H1 (cell line): ENCODE measurements around the gene SLC35F3. TPM values are rescaled to one million over a fixed set of nuclear protein-coding genes. Genes with fewer than 3 reads are reported as not detected.
"Not testable (repeated sequence)": the region's sequence is repeated elsewhere in the genome, so short reads cannot be mapped to it uniquely, and the experiment has no call there.

Experiments used
- CTCF ChIA-PET: fragments of 300-600 bp; sonication (Branson Sonifier 250); formaldehyde crosslinking; loops from one replicate; lab custom pipeline; 2021; ENCODE audit not compliant: partially characterized antibody; lab: Charles Lee
- POLR2A ChIA-PET: fragments of 300-600 bp; sonication (Branson Sonifier 250); formaldehyde crosslinking; loops from one replicate; lab custom pipeline; 2021; ENCODE audit warnings: inconsistent platforms; ENCODE audit not compliant: partially characterized antibody; lab: Charles Lee
- DNase-seq, 2 experiments: peaks; one replicate each; pipeline versions ENCODE4 v3.0.0 to v3.0.0-alpha.2; 2010 to 2022; ENCODE audit warnings: low spot score in 2 of 2, low read depth in 1 of 2, mixed read lengths in 1 of 2
- FAIRE-seq: peaks from 2 replicates; lab custom pipeline; 2011; peaks lifted over from hg19 to GRCh38; lab: Jason Lieb, UNC
- H2AFZ ChIP-seq: 2 replicates; pipeline ENCODE4 v1.8.1; 2012; ENCODE audit warnings: low read length, inconsistent platforms
- H2AK5ac ChIP-seq: 2 replicates; pipeline ENCODE4 v1.6.1; 2013; ENCODE audit warnings: low read depth, low read length
- H2BK120ac ChIP-seq: replicated peaks from 2 replicates; pipeline ENCODE3; 2013; ENCODE audit warnings: low read depth, low read length, inconsistent platforms
- H2BK12ac ChIP-seq: 2 replicates; pipeline ENCODE4 v1.6.1; 2013; ENCODE audit warnings: low read depth, low read length
- H2BK15ac ChIP-seq: 2 replicates; pipeline ENCODE4 v1.6.1; 2013; ENCODE audit warnings: low read length
- H2BK20ac ChIP-seq: 2 replicates; pipeline ENCODE4 v1.6.1; 2013; ENCODE audit warnings: low read length
- H2BK5ac ChIP-seq: 2 replicates; pipeline ENCODE4 v1.6.1; 2013; ENCODE audit warnings: low read depth, low read length
- H3K14ac ChIP-seq: 2 replicates; pipeline ENCODE4 v1.6.1; 2013; ENCODE audit warnings: inconsistent platforms; ENCODE audit not compliant: insufficient read length
- H3K18ac ChIP-seq: 2 replicates; pipeline ENCODE4 v1.6.1; 2013; ENCODE audit warnings: low read length; ENCODE audit errors: extremely low read depth
- H3K23ac ChIP-seq: 2 replicates; pipeline ENCODE4 v1.6.1; 2013; ENCODE audit warnings: inconsistent platforms; ENCODE audit not compliant: insufficient read length
- H3K23me2 ChIP-seq: 2 replicates; pipeline ENCODE4 v1.6.1; 2013; ENCODE audit warnings: low read depth, low read length
- H3K27ac ChIP-seq: 2 replicates; pipeline ENCODE4 v1.6.1; 2011; ENCODE audit warnings: low read depth, low read length, inconsistent platforms
- H3K27me3 ChIP-seq, 4 experiments: replicated peaks in 1 of 4; 1 replicate in 1 of 4; 2 replicates in 3 of 4; pipeline versions ENCODE4 v1.6.1 to v1.8.1; 2011 to 2013; ENCODE audit warnings: low read length in 3 of 4, mild to moderate bottlenecking in 3 of 4, inconsistent platforms in 2 of 4, mixed read lengths in 2 of 4, moderate library complexity in 1 of 4; ENCODE audit not compliant: control insufficient read depth in 3 of 4, insufficient read depth in 3 of 4; ENCODE audit errors: extremely low read depth in 1 of 4
- H3K36me3 ChIP-seq, 4 experiments: 2 replicates each; pipeline versions ENCODE4 v1.6.1 to v1.8.1; 2011 to 2013; ENCODE audit warnings: mild to moderate bottlenecking in 4 of 4, low read length in 3 of 4, moderate library complexity in 2 of 4, control low read depth in 1 of 4, inconsistent platforms in 1 of 4; ENCODE audit not compliant: insufficient read depth in 4 of 4, control insufficient read depth in 2 of 4
- H3K4ac ChIP-seq: replicated peaks from 2 replicates; pipeline ENCODE3; 2013; ENCODE audit warnings: low read length, low read depth, mixed read lengths, inconsistent platforms; ENCODE audit not compliant: insufficient read length
- H3K4me1 ChIP-seq, 4 experiments: replicated peaks in 1 of 4; 1 replicate in 1 of 4; 2 replicates in 3 of 4; pipeline versions ENCODE4 v1.6.1 to v1.8.1; 2011 to 2013; ENCODE audit warnings: low read length in 3 of 4, inconsistent platforms in 2 of 4, mixed read lengths in 1 of 4; ENCODE audit not compliant: insufficient read depth in 4 of 4, control insufficient read depth in 3 of 4
- H3K4me2 ChIP-seq, 2 experiments: 2 replicates each; pipeline versions ENCODE4 v1.6.1 to v1.8.1; 2011 to 2013; ENCODE audit warnings: low read depth in 2 of 2, low read length in 2 of 2, control low read depth in 1 of 2, inconsistent platforms in 1 of 2, mild to moderate bottlenecking in 1 of 2; ENCODE audit not compliant: insufficient read depth in 1 of 2
- H3K4me3 ChIP-seq, 4 experiments: fragments of 200-600, 300-600 bp in 1 of 4; sonication (generic), shearing (Covaris generic), sonication (Bioruptor Twin) in 1 of 4; 2 replicates each; pipeline versions ENCODE4 v1.5.1 to v1.8.1; 2011 to 2016; ENCODE audit warnings: low read length in 4 of 4, low read depth in 3 of 4, control low read depth in 2 of 4, inconsistent platforms in 2 of 4, mild to moderate bottlenecking in 2 of 4, mixed read lengths in 1 of 4, moderate library complexity in 1 of 4; ENCODE audit not compliant: insufficient read depth in 2 of 4; ENCODE audit errors: extremely low read depth in 1 of 4
- H3K56ac ChIP-seq: replicated peaks from 2 replicates; pipeline ENCODE3; 2013; ENCODE audit warnings: low read depth, mild to moderate bottlenecking, mixed read lengths, low read length, inconsistent platforms; ENCODE audit not compliant: insufficient read length
- H3K79me1 ChIP-seq: 2 replicates; pipeline ENCODE4 v1.6.1; 2013; ENCODE audit warnings: low read depth, low read length, control low read depth
- H3K79me2 ChIP-seq, 2 experiments: 2 replicates each; pipeline versions ENCODE4 v1.6.1 to v1.8.1; 2012 to 2013; ENCODE audit warnings: low read length in 2 of 2, mild to moderate bottlenecking in 2 of 2, inconsistent platforms in 1 of 2; ENCODE audit not compliant: insufficient read depth in 2 of 2, control insufficient read depth in 1 of 2
- H3K9ac ChIP-seq, 4 experiments: replicated peaks in 1 of 4; 1 replicate in 1 of 4; 2 replicates in 3 of 4; pipeline versions ENCODE4 v1.6.1 to v1.8.1; 2011 to 2013; ENCODE audit warnings: low read depth in 3 of 4, low read length in 3 of 4, control low read depth in 2 of 4, mild to moderate bottlenecking in 2 of 4, moderate library complexity in 2 of 4, inconsistent platforms in 1 of 4; ENCODE audit errors: extremely low read depth in 1 of 4
- H3K9me3 ChIP-seq, 2 experiments: 2 replicates each; pipeline versions ENCODE4 v1.6.1 to v1.8.1; 2012 to 2013; ENCODE audit warnings: mild to moderate bottlenecking in 2 of 2, moderate library complexity in 2 of 2, control low read depth in 1 of 2, inconsistent platforms in 1 of 2, low read depth in 1 of 2, low read length in 1 of 2, mixed read lengths in 1 of 2; ENCODE audit not compliant: insufficient read depth in 2 of 2
- H4K20me1 ChIP-seq, 2 experiments: replicated peaks in 1 of 2; 2 replicates each; pipeline versions ENCODE3 to v1.8.1; 2011 to 2013; ENCODE audit warnings: inconsistent platforms in 2 of 2, low read length in 2 of 2, mild to moderate bottlenecking in 1 of 2; ENCODE audit not compliant: insufficient read depth in 2 of 2, control insufficient read depth in 1 of 2
- H4K5ac ChIP-seq: 2 replicates; pipeline ENCODE4 v1.6.1; 2013; ENCODE audit warnings: low read length, low read depth, mixed read lengths, inconsistent platforms; ENCODE audit not compliant: insufficient read length
- H4K8ac ChIP-seq: 2 replicates; pipeline ENCODE4 v1.8.0; 2013; ENCODE audit warnings: mild to moderate bottlenecking, moderate library complexity, low read length, inconsistent platforms; ENCODE audit not compliant: insufficient read depth; ENCODE audit errors: extremely low read depth
- H4K91ac ChIP-seq: replicated peaks from 2 replicates; pipeline ENCODE3; 2013; ENCODE audit warnings: low read length, mixed read lengths, inconsistent platforms; ENCODE audit not compliant: insufficient read length
- WGBS, 2 experiments: shearing (Covaris generic) in 1 of 2; methylation state at CpG; one replicate each; pipeline versions ENCODE4 v1.1.6 to v1.1.7; 2013 to 2015; ENCODE audit warnings: low lambda C conversion rate in 2 of 2, mixed read lengths in 2 of 2, inconsistent platforms in 1 of 2, low coverage in 1 of 2, missing lambda C conversion rate in 1 of 2; ENCODE audit not compliant: insufficient replicate concordance in 2 of 2, insufficient coverage in 1 of 2, insufficient read length in 1 of 2; ENCODE audit errors: extremely low coverage in 1 of 2, missing lambda C conversion rate in 1 of 2; 5-methylcytosine and 5-hydroxymethylcytosine counted together
- polyA plus RNA-seq, 7 experiments: library from polyadenylated mRNA; depleted of rRNA in 3 of 7; stranded (reverse) in 5 of 7; unstranded in 2 of 7; fragments of >200 nt in 5 of 7; fragments of 200-250 nt in 2 of 7; gene quantifications; 1 replicate in 5 of 7; 2 replicates in 1 of 7; 4 replicates in 1 of 7; pipeline versions ENCODE4 v1.2.1 to v1.2.3, GENCODE V29; 2011 to 2013; ENCODE audit warnings: missing spikeins in 2 of 7, mixed read lengths in 2 of 7
- total RNA-seq: library from RNA; stranded (reverse); fragmentation: NEBNext Ultra II Directional; extraction: Animal tissue kit (Norgen Biotek cat#: 25700); gene quantifications from 2 replicates; pipeline ENCODE4 v1.2.1, GENCODE V29; 2021

The SLC35F3 gene
- total and polyA plus RNA-seq, 2 of the 8 experiments (the other 6 are each of a cell fraction or from before 2014, with no cell fraction given): 0.78 to 1.2 TPM

GRCh38 chr1:234121659-234122058 lies 217.2 kb downstream of the SLC35F3 start:
- H3K4ac ChIP-seq, H2AFZ ChIP-seq, H3K36me3 ChIP-seq, H2BK5ac ChIP-seq, H4K20me1 ChIP-seq, H3K18ac ChIP-seq, H2AK5ac ChIP-seq, H4K91ac ChIP-seq, H2BK120ac ChIP-seq, H4K5ac ChIP-seq, H3K79me1 ChIP-seq, H3K79me2 ChIP-seq, H3K27ac ChIP-seq, POLR2A ChIA-PET, H3K23ac ChIP-seq, H2BK20ac ChIP-seq, H3K4me2 ChIP-seq, FAIRE-seq, H3K9me3 ChIP-seq, H3K56ac ChIP-seq, H3K9ac ChIP-seq, H4K8ac ChIP-seq, DNase-seq, H3K4me1 ChIP-seq, H3K14ac ChIP-seq, H3K23me2 ChIP-seq, H2BK12ac ChIP-seq, H3K27me3 ChIP-seq, H2BK15ac ChIP-seq, H3K4me3 ChIP-seq: not testable (repeated sequence)
- CTCF ChIA-PET: interaction anchor here (1.0 to 1.1 kb wide), 3 partner anchors 11 to 89 kb away, joined by 3 to 4 read pairs (median 4); no protein-coding TSS in a partner anchor
- 90% methylated on average over 3 of the region's 3 CpGs; no CpG with 5 or more reads in 1 of the 2 experiments for WGBS, 2 experiments

DNA sequence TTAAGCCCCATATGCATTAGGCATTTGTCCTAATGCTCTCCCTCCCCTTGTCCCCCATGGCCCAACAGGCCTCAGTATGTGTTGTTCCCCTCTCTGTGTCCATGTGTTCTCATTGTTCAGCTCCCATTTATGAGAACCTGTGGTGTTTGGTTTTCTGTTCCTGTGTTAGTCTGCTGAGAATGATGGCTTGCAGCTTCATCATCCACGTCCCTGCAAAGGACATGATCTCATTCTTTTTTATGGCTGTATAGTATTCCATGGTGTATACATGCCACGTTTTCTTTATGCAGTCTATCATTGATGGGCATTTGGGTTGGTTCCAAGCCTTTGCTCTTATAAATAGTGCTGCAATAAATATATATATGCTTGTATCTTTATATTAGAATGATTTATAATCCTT lies 218.1 kb downstream of the SLC35F3 start:
- H3K4ac ChIP-seq, H2BK120ac ChIP-seq, H4K8ac ChIP-seq, H4K20me1 ChIP-seq, H3K27ac ChIP-seq, DNase-seq, H3K23ac ChIP-seq, H3K79me2 ChIP-seq, H2BK15ac ChIP-seq, H3K14ac ChIP-seq, H3K4me3 ChIP-seq, H2BK12ac ChIP-seq, H2AFZ ChIP-seq, FAIRE-seq, H3K4me2 ChIP-seq, H3K4me1 ChIP-seq, H3K23me2 ChIP-seq, POLR2A ChIA-PET, H2BK5ac ChIP-seq, H3K18ac ChIP-seq, H2AK5ac ChIP-seq, H3K27me3 ChIP-seq, H3K9ac ChIP-seq, H4K5ac ChIP-seq, H4K91ac ChIP-seq, H3K9me3 ChIP-seq, H3K36me3 ChIP-seq, H3K56ac ChIP-seq, H3K79me1 ChIP-seq, H2BK20ac ChIP-seq: not testable (repeated sequence)
- CTCF ChIA-PET: interaction anchor here (1.1 to 2.2 kb wide), 4 partner anchors 10 to 187 kb away, joined by 3 to 7 read pairs (median 4); no protein-coding TSS in a partner anchor
- WGBS, 2 experiments: 76% methylated on average over 2 of the region's 2 CpGs; no CpG with 5 or more reads in 1 of the 2 experiments
